IMR-90 (cell line): Measurements from ENCODE around the gene SLF2. TPM values are rescaled to one million over a fixed set of nuclear protein-coding genes. Genes with fewer than 3 reads are reported as not detected.
A peak's percentile ranks its signal among the peaks of the same experiment; 100 is the strongest.

Experiments
- ATAC-seq: fragments of 200-7000 bp; cut with Tn5 transposase; 2 replicates; pipeline ENCODE4 v1.9.1; 2020; ENCODE audit warnings: low read depth, mild to moderate bottlenecking, moderate library complexity
- BruUV-seq: library from RNA; stranded (reverse); fragments of 400-500 nt; replicated peaks from 2 replicates; lab custom pipeline; 2021; lab: Mats Ljungman, UMichigan
- CTCF ChIA-PET: fragments of 300-600 bp; formaldehyde crosslinking; extraction: SDS; loops from one replicate; lab custom pipeline; 2021; ENCODE audit warnings: antibody characterized with exemption; lab: Yijun Ruan, JAX
- POLR2A ChIA-PET: fragments of 300-600 bp; sonication (Branson Sonifier 250); formaldehyde crosslinking; loops from one replicate; lab custom pipeline; 2022; ENCODE audit warnings: antibody characterized with exemption; ENCODE audit not compliant: unreplicated experiment; lab: Charles Lee
- DNase-seq: peaks from one replicate; pipeline ENCODE4 v3.0.0; 2013
- H2AFZ ChIP-seq: replicated peaks from 2 replicates; pipeline ENCODE3; 2013; ENCODE audit warnings: low read length, mild to moderate bottlenecking; ENCODE audit not compliant: poor library complexity
- H2AK5ac ChIP-seq: 2 replicates; pipeline ENCODE4 v1.6.1; 2013; ENCODE audit warnings: low read depth, low read length, inconsistent platforms
- H2AK9ac ChIP-seq: replicated peaks from 2 replicates; pipeline ENCODE3; 2013; ENCODE audit warnings: mild to moderate bottlenecking, low read depth, low read length, moderate library complexity; ENCODE audit not compliant: poor library complexity
- H2BK120ac ChIP-seq: 2 replicates; pipeline ENCODE4 v1.6.1; 2013; ENCODE audit warnings: low read depth, low read length, inconsistent platforms
- H2BK15ac ChIP-seq: 3 replicates; pipeline ENCODE4 v1.6.1; 2013; ENCODE audit warnings: low read depth, low read length, inconsistent platforms
- H2BK20ac ChIP-seq: 2 replicates; pipeline ENCODE4 v1.6.1; 2013; ENCODE audit warnings: low read depth, mild to moderate bottlenecking, inconsistent platforms, low read length, moderate library complexity
- H2BK5ac ChIP-seq: 2 replicates; pipeline ENCODE4 v1.6.1; 2013; ENCODE audit warnings: mild to moderate bottlenecking, low read depth, low read length, inconsistent platforms; ENCODE audit not compliant: poor library complexity, severe bottlenecking
- H3K14ac ChIP-seq: replicated peaks from 2 replicates; pipeline ENCODE4 v1.6.1; 2013; ENCODE audit warnings: low read depth, low read length, inconsistent platforms
- H3K18ac ChIP-seq: 2 replicates; pipeline ENCODE4 v1.6.1; 2013; ENCODE audit warnings: low read depth, low read length, control low read depth
- H3K23ac ChIP-seq: 2 replicates; pipeline ENCODE4 v1.6.1; 2013; ENCODE audit warnings: low read depth, low read length, inconsistent platforms
- H3K27ac ChIP-seq: 2 replicates; pipeline ENCODE4 v1.5.1; 2013; ENCODE audit warnings: mild to moderate bottlenecking, control low read depth, low read length; ENCODE audit not compliant: insufficient read depth
- H3K27me3 ChIP-seq: 2 replicates; pipeline ENCODE4 v1.6.1; 2013; ENCODE audit warnings: low read length; ENCODE audit not compliant: control insufficient read depth, insufficient read depth
- H3K36me3 ChIP-seq: 2 replicates; pipeline ENCODE4 v1.6.1; 2013; ENCODE audit warnings: low read length, mixed read lengths; ENCODE audit not compliant: control insufficient read depth, insufficient read depth
- H3K4ac ChIP-seq: 2 replicates; pipeline ENCODE4 v1.6.1; 2013; ENCODE audit warnings: low read depth, low read length, inconsistent platforms
- H3K4me1 ChIP-seq: 2 replicates; pipeline ENCODE4 v1.6.1; 2013; ENCODE audit warnings: low read length, mixed read lengths; ENCODE audit not compliant: control insufficient read depth, insufficient read depth
- H3K4me2 ChIP-seq: 2 replicates; pipeline ENCODE4 v1.6.1; 2013; ENCODE audit warnings: low read depth, mild to moderate bottlenecking, control low read depth, low read length, moderate library complexity
- H3K4me3 ChIP-seq: 2 replicates; pipeline ENCODE4 v1.5.1; 2013; ENCODE audit warnings: low read depth, mild to moderate bottlenecking, control low read depth, low read length, moderate library complexity; ENCODE audit not compliant: insufficient read depth
- H3K56ac ChIP-seq: 2 replicates; pipeline ENCODE4 v1.6.1; 2013; ENCODE audit warnings: low read length, inconsistent platforms; ENCODE audit not compliant: insufficient read depth; ENCODE audit errors: extremely low read depth
- H3K79me1 ChIP-seq, 2 experiments: 2 replicates each; pipeline ENCODE4 v1.6.1; 2013; ENCODE audit warnings: low read length in 2 of 2, inconsistent platforms in 1 of 2, low read depth in 1 of 2
- H3K9ac ChIP-seq: 2 replicates; pipeline ENCODE4 v1.6.1; 2013; ENCODE audit warnings: low read depth, low read length, control low read depth
- H3K9me1 ChIP-seq: 2 replicates; pipeline ENCODE4 v1.6.1; 2013; ENCODE audit warnings: low read length, inconsistent platforms; ENCODE audit not compliant: insufficient read depth
- H3K9me3 ChIP-seq: 2 replicates; pipeline ENCODE4 v1.6.1; 2013; ENCODE audit warnings: low read length; ENCODE audit not compliant: control insufficient read depth, insufficient read depth
- H4K20me1 ChIP-seq: 2 replicates; pipeline ENCODE4 v1.6.1; 2013; ENCODE audit warnings: low read length, inconsistent platforms; ENCODE audit not compliant: insufficient read depth
- H4K5ac ChIP-seq: 2 replicates; pipeline ENCODE4 v1.6.1; 2013; ENCODE audit warnings: mild to moderate bottlenecking, low read depth, low read length, control low read depth
- H4K8ac ChIP-seq, 2 experiments: 2 replicates each; pipeline ENCODE4 v1.6.1; 2013; ENCODE audit warnings: low read depth in 2 of 2, low read length in 2 of 2, control low read depth in 1 of 2, inconsistent platforms in 1 of 2
- H4K91ac ChIP-seq: 2 replicates; pipeline ENCODE4 v1.6.1; 2013; ENCODE audit warnings: low read depth, low read length, inconsistent platforms; ENCODE audit not compliant: insufficient read depth
- BHLHE40 ChIP-seq: fragments of 150-350 bp; IDR thresholded peaks from 2 replicates; pipeline ENCODE4 v1.6.1; 2016; ENCODE audit warnings: mild to moderate bottlenecking, low read depth, low read length
- CEBPB ChIP-seq: IDR thresholded peaks from 2 replicates; pipeline ENCODE4 v1.6.1; 2012; ENCODE audit warnings: low read depth, low read length, improper control_type of control experiment
- CHD1 ChIP-seq: IDR thresholded peaks from 2 replicates; pipeline ENCODE4 v1.6.1; 2012; ENCODE audit warnings: low read depth, low read length, improper control_type of control experiment
- CTCF ChIP-seq: conservative IDR thresholded peaks from 2 replicates; pipeline ENCODE4 v1.5.1; 2012; ENCODE audit warnings: mild to moderate bottlenecking, low read depth, low read length, improper control_type of control experiment
- ELK1 ChIP-seq: fragments of 150-350 bp; IDR thresholded peaks from 2 replicates; pipeline ENCODE4 v1.6.1; 2016; ENCODE audit warnings: low read depth, mild to moderate bottlenecking, low read length, moderate library complexity, borderline replicate concordance
- NFE2L2 ChIP-seq: fragments of 150-350 bp; IDR thresholded peaks from 2 replicates; pipeline ENCODE4 v1.6.1; 2016; ENCODE audit warnings: low read depth, mild to moderate bottlenecking, low read length
- POLR2A ChIP-seq: IDR thresholded peaks from 2 replicates; pipeline ENCODE4 v1.6.1; 2012; ENCODE audit warnings: mild to moderate bottlenecking, low read depth, low read length
- RAD21 ChIP-seq: IDR thresholded peaks from 2 replicates; pipeline ENCODE4 v1.6.1; 2012; ENCODE audit warnings: low read length, improper control_type of control experiment
- SMC3 ChIP-seq: fragments of 150-350 bp; IDR thresholded peaks from 2 replicates; pipeline ENCODE4 v1.6.1; 2016; ENCODE audit warnings: low read depth, mild to moderate bottlenecking, antibody characterized with exemption, low read length, moderate library complexity
- USF2 ChIP-seq: fragments of 150-350 bp; IDR thresholded peaks from 2 replicates; pipeline ENCODE4 v1.6.1; 2017; ENCODE audit warnings: mild to moderate bottlenecking, antibody characterized with exemption, low read length, low read depth
- WGBS, 2 experiments: methylation state at CpG; one replicate each; pipeline versions ENCODE4 v1.1.5 to v1.1.7; 2013; ENCODE audit warnings: missing lambda C conversion rate in 2 of 2; ENCODE audit not compliant: insufficient read length in 1 of 2; ENCODE audit errors: extremely low coverage in 2 of 2; 5-methylcytosine and 5-hydroxymethylcytosine counted together
- dilution Hi-C: fragments of 300-500 bp; cut with HindIII; formaldehyde crosslinking; loops from one replicate; pipeline ENCODE4 v1.14.3; 2018; ENCODE audit warnings: low sequenced_read_pairs; ENCODE audit not compliant: unreplicated experiment
- in situ Hi-C: fragments of 300-500 bp; cut with MboI; formaldehyde crosslinking; loops from 3 replicates; pipeline ENCODE4 v1.14.3; 2019; ENCODE audit warnings: low sequenced_read_pairs, inconsistent platforms, mixed read lengths
- intact Hi-C: fragments of 100-400 bp; cut with micrococcal nuclease; formaldehyde crosslinking; loops from 2 replicates; pipeline ENCODE4 v1.10.0; 2022
- polyA plus RNA-seq, 3 experiments: library from polyadenylated mRNA; depleted of rRNA; stranded (reverse); fragments of >200 nt; gene quantifications; 2 replicates each; pipeline ENCODE4 v1.2.3, GENCODE V29; 2012; ENCODE audit warnings: low replicate concordance in 1 of 3
- total RNA-seq: library from RNA; depleted of rRNA; stranded (reverse); fragments of >200 nt; gene quantifications from 2 replicates; pipeline ENCODE4 v1.2.3, GENCODE V29; 2012

The SLF2 gene
- total and polyA plus RNA-seq, 2 of the 4 experiments (the other 2 are of a cell fraction): 8.5 to 21.7 TPM

- peak overlapping the region; percentile 89 for H3K14ac ChIP-seq
- H3K18ac ChIP-seq: peak overlapping the region; percentile 46
- peaks cover 11% of the 10 kb centered on the region for H3K9me1 ChIP-seq
- H3K79me1 ChIP-seq: peaks cover 0 to 9% of the 10 kb centered on the region in 2 experiments; a peak in 2 of 4 replicates
- no peaks in the 10 kb centered on the region for H4K20me1 ChIP-seq
- CTCF ChIA-PET: no interaction called here
- no peak for ATAC-seq
- peaks cover 23% of the 10 kb centered on the region for H3K4me1 ChIP-seq
- peak overlapping the region; percentile 30 for H4K5ac ChIP-seq
- no peak overlapping the region for H3K4me2 ChIP-seq
- peak overlapping the region; percentile 98 for H2BK20ac ChIP-seq
- in situ Hi-C loops (loop anchor here (25.0 kb wide), 1 partner anchor 552 kb away; the partner anchor contains the start of genes PKD2L1 and SCD), dilution Hi-C loops (no loop called here), intact Hi-C loops (no loop called here)
- TF ChIP-seq BHLHE40 (no peak), USF2 (no peak), ELK1 (no peak), NFE2L2 (no peak), CTCF (no peak), RAD21 (no peak), POLR2A (no peak), CEBPB (no peak), SMC3 (no peak), CHD1 (no peak)
- no peaks in the 10 kb centered on the region for H3K27me3 ChIP-seq
- H3K23ac ChIP-seq: peak overlapping the region; percentile 36; the same call in 1 of the 2 replicates
- peak overlapping the region; percentile 40 to 91 for H4K8ac ChIP-seq
- WGBS, 2 experiments: 83% methylated on average over 2 of the region's 4 CpGs; no CpG with 5 or more reads in 1 of the 2 experiments
- no peak overlapping the region; the same call in 1 of the 2 replicates for H3K9ac ChIP-seq
- peak overlapping the region; percentile 95 for H3K4ac ChIP-seq
- H2AK9ac ChIP-seq: peak overlapping the region; percentile 71
- peak overlapping the region; percentile 99 for H2AK5ac ChIP-seq
- no peak overlapping the region for H3K4me3 ChIP-seq
- peak overlapping the region; percentile 93; the same call in 2 of the 3 replicates for H2BK15ac ChIP-seq
- H2AFZ ChIP-seq: peak overlapping the region; percentile 68
- no peaks in the 10 kb centered on the region for H3K36me3 ChIP-seq
- no peak for DNase-seq
- no peaks in the 10 kb centered on the region for H3K9me3 ChIP-seq
- POLR2A ChIA-PET: no interaction called here
- peak overlapping the region; percentile 80 for H3K27ac ChIP-seq
- BruUV-seq: no TSS peak
- peak overlapping the region; percentile 90 for H4K91ac ChIP-seq
- peak overlapping the region; percentile 94 for H2BK120ac ChIP-seq
- peak overlapping the region; percentile 85; the same call in 1 of the 2 replicates for H3K56ac ChIP-seq
- H2BK5ac ChIP-seq: peak overlapping the region; percentile 93
Observed at GRCh38 chr10:100889546-100889945, 23.2 kb upstream of the SLF2 start.
